GM19025 (cell line): ENCODE measurements around the gene PES1.
"Not testable (repeated sequence)": the region's sequence is repeated elsewhere in the genome, so short reads cannot be mapped to it uniquely, and the experiment has no call there.

Experiments
- ATAC-seq: cut with Tn5 transposase; IDR thresholded peaks from one replicate; pipeline ENCODE4 v1.9.1; 2021; ENCODE audit warnings: mild to moderate bottlenecking, low read depth, moderate library complexity; ENCODE audit not compliant: unreplicated experiment

PES1 gene

GRCh38 chr22:30591588-30592359 is at the start of gene PES1:
TSS of gene PES1 (minus strand) at chr22:30591910. CDS start at chr22:30591833, 77 bp downstream.
- peak; percentile 98 for ATAC-seq

DNA sequence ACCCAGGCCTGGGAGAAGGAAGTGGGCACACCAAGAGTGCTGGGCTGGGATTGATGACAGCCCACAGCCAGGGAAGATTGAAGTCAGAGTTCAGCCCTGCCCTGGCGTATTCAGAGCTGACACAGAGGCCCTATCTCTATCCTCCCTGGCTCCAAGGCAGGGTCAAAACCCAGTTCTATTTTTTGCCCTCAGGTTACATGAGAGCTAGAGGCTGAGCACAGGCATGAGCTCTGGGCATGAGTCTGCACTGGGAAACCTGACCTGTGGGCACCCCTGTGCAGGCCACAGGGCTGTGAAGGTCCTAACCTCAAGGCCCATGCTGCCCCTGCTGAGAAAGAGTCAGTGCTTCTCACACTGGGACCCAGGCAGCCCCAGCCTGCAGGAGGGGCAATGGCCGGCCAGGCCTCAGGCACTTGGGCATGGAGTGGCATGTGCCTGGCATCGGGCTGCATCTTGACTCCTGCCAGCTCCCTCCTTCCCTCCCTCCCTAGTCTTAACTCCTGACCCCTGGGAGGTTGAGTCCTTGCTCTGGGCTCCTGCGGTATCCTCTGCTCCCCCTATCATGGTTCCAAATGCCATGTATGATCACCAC is 49.2 kb upstream of the PES1 start:
- no peak for ATAC-seq

DNA sequence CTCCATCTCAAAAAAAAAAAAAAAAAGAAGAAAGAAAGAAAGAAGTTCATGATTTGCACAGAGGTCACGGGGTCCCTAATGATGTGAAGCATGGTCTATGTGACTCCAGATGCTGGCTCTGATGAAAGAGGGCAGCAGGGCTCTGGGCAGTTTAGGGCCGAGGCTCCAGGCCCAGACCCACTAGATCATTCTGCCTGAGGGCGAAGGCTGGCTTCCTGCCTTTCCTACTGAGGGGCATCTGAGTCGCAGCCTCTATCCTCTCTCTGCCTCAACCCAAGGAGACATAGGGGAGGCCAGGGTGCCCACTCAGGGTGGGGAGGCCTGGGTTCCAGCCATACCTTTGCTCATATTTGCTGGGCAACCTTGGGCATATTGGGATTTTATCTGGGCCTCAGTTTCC is 48.7 kb upstream of the PES1 start:
- no peak for ATAC-seq

GRCh38 chr22:30637701-30638114 is 46.0 kb upstream of the PES1 start:
- no peak for ATAC-seq

GRCh38 chr22:30636226-30637077 is 44.7 kb upstream of the PES1 start:
- ATAC-seq, result no peak

DNA sequence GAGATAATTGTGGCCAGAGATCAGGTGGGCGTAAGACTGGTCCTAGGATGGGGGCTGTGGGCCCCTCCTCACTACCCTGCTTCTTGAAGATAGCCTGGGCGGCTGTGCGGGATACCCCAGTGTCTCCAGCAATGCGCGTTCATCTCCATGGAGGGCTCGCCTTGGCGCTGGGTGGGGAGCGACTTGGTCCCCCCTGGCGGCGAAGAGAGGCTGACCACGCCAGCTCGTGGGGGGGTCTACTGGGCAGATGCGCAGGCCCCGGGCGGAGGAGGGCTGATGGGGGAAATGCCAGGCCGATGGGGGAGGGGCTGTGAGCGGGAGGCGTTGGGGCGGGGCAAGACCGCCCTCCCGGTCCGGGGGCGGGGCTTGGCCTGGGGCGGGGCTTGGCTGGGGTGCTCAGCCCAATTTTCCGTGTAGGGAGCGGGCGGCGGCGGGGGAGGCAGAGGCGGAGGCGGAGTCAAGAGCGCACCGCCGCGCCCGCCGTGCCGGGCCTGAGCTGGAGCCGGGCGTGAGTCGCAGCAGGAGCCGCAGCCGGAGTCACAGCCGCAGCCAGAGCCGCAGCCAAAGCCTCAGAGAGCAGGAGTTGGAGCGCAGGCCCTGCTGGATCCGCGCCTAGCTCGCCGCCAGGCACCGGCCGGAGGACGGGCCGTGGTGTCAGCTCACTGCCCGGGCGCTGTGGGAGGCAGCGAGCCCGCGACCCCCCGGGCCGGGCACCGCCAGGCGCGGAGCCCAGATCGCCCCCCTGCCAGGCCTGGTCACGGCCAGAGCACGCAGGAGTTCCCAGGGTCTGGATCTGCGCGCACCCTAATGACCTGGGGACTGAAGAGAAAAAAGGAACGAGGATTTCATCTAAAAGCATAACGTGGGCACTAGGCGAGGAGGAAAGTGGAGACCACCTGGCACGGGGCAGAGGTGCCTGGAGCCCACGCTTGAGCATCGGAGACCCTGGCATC is 43.8 kb upstream of the PES1 start, which contains the start of gene SLC35E4:
TSS of gene SLC35E4 (plus strand) at position 509 of the 953 bp plus-strand sequence. CDS start 670 bp downstream, outside the sequence.
- peak; percentile 71 for ATAC-seq

DNA sequence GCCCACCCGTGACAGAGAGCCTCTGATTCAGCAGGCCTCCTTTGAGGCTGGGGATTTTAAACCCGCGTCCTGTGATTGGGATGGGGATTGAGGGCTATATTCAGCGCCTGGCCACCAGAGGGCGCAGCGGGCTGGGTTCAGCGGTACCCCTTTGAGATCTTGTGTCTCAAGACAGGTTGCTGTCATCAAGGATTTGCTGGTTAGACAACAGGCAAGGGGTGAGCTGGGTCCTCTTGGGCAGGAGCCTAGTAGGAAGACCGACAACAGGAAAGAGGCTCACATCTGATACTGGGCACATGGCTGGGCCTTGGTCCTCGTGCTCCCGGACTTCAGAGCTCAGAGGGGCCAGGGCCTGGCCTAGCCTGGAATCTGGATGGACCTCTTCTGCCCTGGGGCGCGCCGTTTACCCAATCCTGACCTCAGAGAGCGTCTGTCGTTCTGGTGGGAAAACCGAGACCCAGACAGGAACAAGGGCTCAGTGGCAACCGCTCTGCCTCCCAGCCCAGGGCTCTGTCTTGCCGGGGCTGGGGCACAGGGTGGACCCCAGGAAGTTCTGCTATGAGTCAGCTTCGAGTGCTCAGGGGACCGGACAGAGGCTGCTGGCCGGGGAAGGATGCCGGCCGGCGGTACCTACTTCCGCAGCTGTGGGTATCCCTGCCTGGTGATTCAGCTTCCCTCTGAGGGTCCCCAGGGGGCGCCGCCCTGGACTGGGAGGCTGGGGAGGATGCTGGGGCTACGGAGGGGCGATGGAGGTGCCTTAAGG is 42.9 kb upstream of the PES1 start:
- peak; percentile 46 for ATAC-seq

GRCh38 chr22:30631469-30631868 is 39.8 kb upstream of the PES1 start:
- ATAC-seq, result not testable (repeated sequence)

DNA sequence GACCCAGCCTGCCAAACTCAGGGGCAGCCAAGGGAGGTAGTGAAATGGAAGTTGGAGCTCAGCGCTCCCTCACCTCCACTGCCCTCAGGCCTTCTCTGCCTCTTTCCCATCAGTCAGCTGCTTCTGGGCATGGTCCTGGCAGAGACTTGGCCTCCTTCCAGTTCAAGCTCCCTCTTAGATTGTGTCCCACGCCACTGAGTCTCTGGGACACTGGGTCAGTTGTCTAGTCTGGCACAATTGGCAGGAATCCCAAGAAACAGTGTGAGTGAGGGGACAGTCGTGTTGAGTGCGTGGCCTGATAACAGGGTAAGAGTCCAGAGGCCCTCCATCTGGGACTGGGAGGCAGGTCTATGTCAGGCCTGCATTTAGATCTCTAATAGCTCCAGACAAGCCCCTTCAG is 36.8 kb upstream of the PES1 start:
- no peak for ATAC-seq

- ATAC-seq, result no peak
These were observed 35.8 kb upstream of the PES1 start for GRCh38 chr22:30627471-30627870.

- ATAC-seq, result no peak
These were observed 34.7 kb upstream of the PES1 start for GRCh38 chr22:30626413-30626812.

- ATAC-seq, result not testable (repeated sequence)
These were observed 28.2 kb upstream of the PES1 start for GRCh38 chr22:30619909-30620308.

GRCh38 chr22:30617819-30618218 is 26.1 kb upstream of the PES1 start:
- no peak for ATAC-seq

GRCh38 chr22:30615543-30615954 is 23.8 kb upstream of the PES1 start:
- ATAC-seq, result no peak

DNA sequence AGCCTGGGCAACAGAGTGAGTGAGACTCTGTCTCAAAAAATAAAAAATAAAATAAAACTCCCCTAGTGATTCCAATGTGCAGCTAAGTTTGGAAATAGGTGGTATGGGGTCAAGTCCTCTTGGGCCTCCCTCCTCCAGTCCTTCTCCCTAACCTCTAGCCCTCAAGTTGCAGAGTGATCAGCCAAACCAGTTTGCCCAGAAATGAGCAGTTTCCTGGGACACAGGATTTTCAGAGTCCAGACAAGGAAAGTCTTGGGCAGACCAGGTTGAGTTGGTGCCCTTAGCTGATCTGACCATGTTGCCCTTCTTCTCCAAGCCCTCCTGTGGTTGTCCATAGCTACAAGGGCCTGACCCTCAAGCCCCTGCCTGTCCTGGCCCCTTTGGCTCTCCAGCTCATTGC is 23.2 kb upstream of the PES1 start:
- ATAC-seq, result no peak

DNA sequence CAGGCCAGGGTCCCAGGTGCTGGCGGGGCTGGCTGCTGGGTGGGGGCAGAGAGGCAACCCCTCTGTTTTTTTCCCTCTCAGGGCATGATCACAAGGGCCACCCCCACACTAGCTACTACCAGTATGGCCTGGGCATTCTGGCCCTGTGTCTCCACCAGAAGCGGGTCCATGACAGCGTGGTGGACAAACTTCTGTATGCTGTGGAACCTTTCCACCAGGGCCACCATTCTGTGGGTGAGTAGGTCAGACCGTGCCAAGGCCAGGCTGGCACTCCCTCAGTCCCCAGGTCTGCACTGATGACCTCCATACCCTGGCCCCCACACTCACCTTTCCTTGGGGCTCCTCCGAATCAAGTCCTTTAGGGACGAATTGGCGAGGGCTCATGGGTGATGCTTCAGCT is 22.6 kb upstream of the PES1 start:
- ATAC-seq, result no peak

- ATAC-seq, result no peak
These were observed 21.1 kb upstream of the PES1 start for GRCh38 chr22:30612789-30613188.

- ATAC-seq, result no peak
These were observed 19.5 kb upstream of the PES1 start for GRCh38 chr22:30611197-30611596.

GRCh38 chr22:30610299-30610698 is 18.6 kb upstream of the PES1 start:
- ATAC-seq, result no peak
